ENCODE measurements around the gene USP21. TPM values are rescaled to one million over a fixed set of nuclear protein-coding genes. Genes with fewer than 3 reads are reported as not detected.

Gene USP21
- total and polyA plus RNA-seq, 2 of the 4 experiments (the other 2 are of a cell fraction): 6.3 to 23.8 TPM

GRCh38 chr1:161128591-161129420 is 30.5 kb upstream of the USP21 start:
- Histone ChIP-seq H2BK20ac (ENCODE audit: low read depth, low read length) (no peak overlapping the region), H3K56ac (ENCODE audit: extremely low read depth, insufficient read depth, low read length) (no peak overlapping the region), H3K9me1 (ENCODE audit: insufficient read depth, low read length) (peaks cover 13% of the 10 kb centered on the region), H3K27ac (ENCODE audit: insufficient read depth, low read length) (no peak overlapping the region), H4K20me1 (ENCODE audit: insufficient read depth, low read length) (peaks cover 19% of the 10 kb centered on the region), H4K91ac (ENCODE audit: insufficient read depth, low read depth, low read length) (no peak overlapping the region), H3K4me1 (ENCODE audit: control insufficient read depth, insufficient read depth, low read length) (peaks cover 2% of the 10 kb centered on the region), H2BK120ac (ENCODE audit: low read depth, low read length) (no peak overlapping the region), H4K5ac (ENCODE audit: low read depth, low read length) (no peak overlapping the region), H2BK5ac (ENCODE audit: low read depth, low read length, poor library complexity, severe bottlenecking) (no peak overlapping the region), H2AK5ac (ENCODE audit: low read depth, low read length) (no peak overlapping the region), H4K8ac (ENCODE audit: low read depth in 2 of 2, low read length in 2 of 2) (no peak overlapping the region), H3K27me3 (ENCODE audit: control insufficient read depth, insufficient read depth, low read length) (no peaks in the 10 kb centered on the region), H3K36me3 (ENCODE audit: control insufficient read depth, insufficient read depth, low read length) (peaks cover 25% of the 10 kb centered on the region), H3K9ac (ENCODE audit: low read depth, low read length) (no peak overlapping the region), H3K14ac (replicated peaks; ENCODE audit: low read depth, low read length) (no peak overlapping the region), H3K23ac (ENCODE audit: low read depth, low read length) (no peak overlapping the region), H3K79me1 (ENCODE audit: low read depth in 1 of 2, low read length in 2 of 2) (peaks cover 29 to 81% of the 10 kb centered on the region in 2 experiments), H3K4me3 (ENCODE audit: insufficient read depth, low read depth, low read length) (no peak overlapping the region), H3K4ac (ENCODE audit: low read depth, low read length) (no peak overlapping the region), H2BK15ac (ENCODE audit: low read depth, low read length) (no peak overlapping the region), H3K9me3 (ENCODE audit: control insufficient read depth, insufficient read depth, low read length) (no peaks in the 10 kb centered on the region; the same call in 1 of the 2 replicates), H3K4me2 (ENCODE audit: low read depth, low read length) (no peak overlapping the region), H2AFZ (replicated peaks; ENCODE audit: low read length, poor library complexity) (no peak overlapping the region), H3K18ac (ENCODE audit: low read depth, low read length) (no peak overlapping the region), H2AK9ac (replicated peaks; ENCODE audit: low read depth, low read length, poor library complexity) (no peak overlapping the region)
- ChIA-PET POLR2A (ENCODE audit: unreplicated experiment) (interaction anchor here (0.6 kb wide), 1 partner anchor 72 kb away, joined by 3 read pairs; no protein-coding TSS in a partner anchor), CTCF (no interaction called here)
- in situ Hi-C loops (cut with MboI; ENCODE audit: low sequenced_read_pairs): no loop called here
- no CpG with 5 or more reads among the region's 4 CpGs for WGBS, 2 experiments (ENCODE audit: extremely low coverage in 2 of 2, insufficient read length in 1 of 2)
- TF ChIP-seq NFE2L2 (IDR thresholded peaks at IDR 0.05; ENCODE audit: low read depth, low read length) (no peak), FOS (IDR thresholded peaks at IDR 0.05; ENCODE audit: low read depth, low read length) (no peak), RFX5 (IDR thresholded peaks at IDR 0.05; ENCODE audit: low read depth, low read length) (no peak), RCOR1 (IDR thresholded peaks at IDR 0.05; ENCODE audit: insufficient replicate concordance, low read length) (no peak), CEBPB (IDR thresholded peaks at IDR 0.05; ENCODE audit: low read depth, low read length) (no peak), CTCF (conservative IDR thresholded peaks at IDR 0.05; ENCODE audit: low read depth, low read length) (no peak), CHD1 (IDR thresholded peaks at IDR 0.05; ENCODE audit: low read depth, low read length) (no peak), RAD21 (IDR thresholded peaks at IDR 0.05; ENCODE audit: low read length) (no peak), MAZ (IDR thresholded peaks at IDR 0.05; ENCODE audit: borderline replicate concordance, low read depth, low read length) (no peak), MXI1 (IDR thresholded peaks at IDR 0.05; ENCODE audit: borderline replicate concordance, low read depth, low read length) (no peak), MAFK (IDR thresholded peaks at IDR 0.05; ENCODE audit: low read depth, low read length) (no peak), SMC3 (IDR thresholded peaks at IDR 0.05; ENCODE audit: low read depth, low read length) (no peak)
- TF ChIP-seq, protein P1, sequence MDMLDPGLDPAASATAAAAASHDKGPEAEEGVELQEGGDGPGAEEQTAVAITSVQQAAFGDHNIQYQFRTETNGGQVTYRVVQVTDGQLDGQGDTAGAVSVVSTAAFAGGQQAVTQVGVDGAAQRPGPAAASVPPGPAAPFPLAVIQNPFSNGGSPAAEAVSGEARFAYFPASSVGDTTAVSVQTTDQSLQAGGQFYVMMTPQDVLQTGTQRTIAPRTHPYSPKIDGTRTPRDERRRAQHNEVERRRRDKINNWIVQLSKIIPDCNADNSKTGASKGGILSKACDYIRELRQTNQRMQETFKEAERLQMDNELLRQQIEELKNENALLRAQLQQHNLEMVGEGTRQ (IDR thresholded peaks at IDR 0.05; ENCODE audit: low read depth, low read length): no peak
- TF ChIP-seq, protein P2, sequence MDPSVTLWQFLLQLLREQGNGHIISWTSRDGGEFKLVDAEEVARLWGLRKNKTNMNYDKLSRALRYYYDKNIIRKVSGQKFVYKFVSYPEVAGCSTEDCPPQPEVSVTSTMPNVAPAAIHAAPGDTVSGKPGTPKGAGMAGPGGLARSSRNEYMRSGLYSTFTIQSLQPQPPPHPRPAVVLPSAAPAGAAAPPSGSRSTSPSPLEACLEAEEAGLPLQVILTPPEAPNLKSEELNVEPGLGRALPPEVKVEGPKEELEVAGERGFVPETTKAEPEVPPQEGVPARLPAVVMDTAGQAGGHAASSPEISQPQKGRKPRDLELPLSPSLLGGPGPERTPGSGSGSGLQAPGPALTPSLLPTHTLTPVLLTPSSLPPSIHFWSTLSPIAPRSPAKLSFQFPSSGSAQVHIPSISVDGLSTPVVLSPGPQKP (IDR thresholded peaks at IDR 0.05; ENCODE audit: borderline replicate concordance, low read depth, low read length): no peak
- BruUV-seq (replicated peaks): no TSS peak
- intact Hi-C loops (cut with micrococcal nuclease): no loop called here
- dilution Hi-C loops (cut with HindIII; ENCODE audit: low sequenced_read_pairs, unreplicated experiment): no loop called here
- no peak for ATAC-seq (ENCODE audit: low read depth)
- no peak for DNase-seq

All from IMR-90 (cell line).